Lower leg skin (tissue), 4 donors: ENCODE results near the gene RNF212. TPM values are rescaled to one million over a fixed set of nuclear protein-coding genes. Genes with fewer than 3 reads are reported as not detected.

Source experiments
- DNase-seq, 2 donors: peaks; one replicate each; pipeline ENCODE4 v3.0.0-alpha.2; 2019; ENCODE audit warnings: low spot score in 2 of 2
- H3K4me3 ChIP-seq: fragments of 200-600 bp; sonication (generic); 2 replicates; pipeline ENCODE4 v1.5.1; 2017; ENCODE audit warnings: mild to moderate bottlenecking, low read depth; ENCODE audit not compliant: poor library complexity, severe bottlenecking
- CTCF ChIP-seq, 3 donors: fragments of 450-650 bp; IDR thresholded peaks; one replicate each; pipeline ENCODE4 v1.5.1; 2016; ENCODE audit warnings: antibody characterized with exemption in 3 of 3, mild to moderate bottlenecking in 3 of 3, moderate library complexity in 2 of 3
- POLR2A ChIP-seq, 2 donors: fragments of 450-650 bp; IDR thresholded peaks; one replicate each; pipeline ENCODE4 v1.6.1; 2016 to 2017; ENCODE audit warnings: antibody characterized with exemption in 2 of 2, mild to moderate bottlenecking in 1 of 2, moderate library complexity in 1 of 2
- WGBS, 2 donors: methylation state at CpG; one replicate each; pipeline ENCODE4 v1.1.5; 2018; 5-methylcytosine and 5-hydroxymethylcytosine counted together
- intact Hi-C: fragments of 100-400 bp; cut with DNase I; formaldehyde crosslinking; loops from one replicate; pipeline ENCODE4 v1.15.0; 2023; ENCODE audit warnings: low total_unique reads
- total RNA-seq, 4 donors: library from RNA; depleted of rRNA; stranded (reverse); fragments of >200 nt; gene quantifications; one replicate each; pipeline ENCODE4 v1.1.0, GENCODE V29; 2016

RNF212 gene
- total RNA-seq, 4 donors from 2014 or later, result 2.9 to 11.8 (median 8.5) TPM

- intact Hi-C loops, result loop anchor here (10.0 kb wide), 1 partner anchor 245 kb away; the partner anchor contains the start of gene MAEA
- 41 to 42% methylated on average over 14 of the region's 20 CpGs for WGBS, 2 donors
- DNase-seq, result no peak
- TF ChIP-seq POLR2A (IDR thresholded peaks at IDR 0.05) (no peak), CTCF (IDR thresholded peaks at IDR 0.05) (no peak)
- no peak overlapping the region for H3K4me3 ChIP-seq
Observed at GRCh38 chr4:1039493-1040343, 73.6 kb downstream of the RNF212 start.

GRCh38 chr4:1038948-1039492, 74.3 kb downstream of the RNF212 start:
- WGBS, 2 donors, result 75 to 81% methylated on average over 11 to 16 of the region's 16 CpGs
- TF ChIP-seq CTCF (IDR thresholded peaks at IDR 0.05) (no peak), POLR2A (IDR thresholded peaks at IDR 0.05) (no peak)
- H3K4me3 ChIP-seq, result no peak overlapping the region
- no peak for DNase-seq
- intact Hi-C loops, result loop anchor here (10.0 kb wide), 1 partner anchor 246 kb away; the partner anchor contains the start of gene MAEA

- TF ChIP-seq CTCF (IDR thresholded peaks at IDR 0.05), result no peak
- no peak for TF ChIP-seq POLR2A (IDR thresholded peaks at IDR 0.05)
- WGBS, 2 donors, result 90 to 91% methylated on average over 18 to 24 of the region's 26 CpGs
- intact Hi-C loops, result loop anchor here (10.0 kb wide), 1 partner anchor 248 kb away; the partner anchor contains the start of gene MAEA
Observed at GRCh38 chr4:1036976-1037810, 76.2 kb downstream of the RNF212 start.

GRCh38 chr4:1036095-1036494, 77.3 kb downstream of the RNF212 start:
- WGBS, 2 donors, result 82 to 83% methylated on average over 4 to 14 of the region's 15 CpGs
- no peak overlapping the region for H3K4me3 ChIP-seq
- TF ChIP-seq POLR2A (IDR thresholded peaks at IDR 0.05), result no peak
- TF ChIP-seq CTCF (IDR thresholded peaks at IDR 0.05), result no peak
- intact Hi-C loops, result loop anchor here (10.0 kb wide), 1 partner anchor 249 kb away; the partner anchor contains the start of gene MAEA
- no peak for DNase-seq

More at GRCh38 chr4:1036976-1037810, 76.2 kb downstream of the RNF212 start:
- no peak for DNase-seq
- H3K4me3 ChIP-seq, result no peak overlapping the region

GRCh38 chr4:1035510-1035909, 77.9 kb downstream of the RNF212 start:
- H3K4me3 ChIP-seq, result no peak overlapping the region
- TF ChIP-seq POLR2A (IDR thresholded peaks at IDR 0.05) (no peak), CTCF (IDR thresholded peaks at IDR 0.05) (no peak)
- 66% methylated on average over 23 of the region's 26 CpGs; no CpG with 5 or more reads in 1 of the 2 donors for WGBS, 2 donors
- intact Hi-C loops, result loop anchor here (10.0 kb wide), 1 partner anchor 249 kb away; the partner anchor contains the start of gene MAEA
- DNase-seq, result no peak
